H7 (cell line): ENCODE results near the gene ADAMTS15. TPM values are rescaled to one million over a fixed set of nuclear protein-coding genes. Genes with fewer than 3 reads are reported as not detected.

ENCODE experiments used
- DNase-seq: peaks from one replicate; pipeline ENCODE4 v3.0.0; 2012
- H3K27me3 ChIP-seq: 2 replicates; pipeline ENCODE4 v1.6.0; 2011; ENCODE audit warnings: mild to moderate bottlenecking, low read length; ENCODE audit not compliant: control insufficient read depth, insufficient read depth
- H3K36me3 ChIP-seq: replicated peaks from 2 replicates; pipeline ENCODE4 v1.5.1; 2011; ENCODE audit warnings: low read length; ENCODE audit not compliant: control insufficient read depth, insufficient read depth
- H3K4me3 ChIP-seq: 2 replicates; pipeline ENCODE4 v1.5.1; 2011; ENCODE audit warnings: low read depth, mild to moderate bottlenecking, control low read depth, low read length, moderate library complexity; ENCODE audit not compliant: insufficient read depth
- total RNA-seq: library from RNA; depleted of rRNA; stranded (reverse); fragments of >200 nt; shearing (Covaris generic); gene quantifications from 2 replicates; pipeline ENCODE4 v1.2.3, GENCODE V29; 2014

The ADAMTS15 gene
- total RNA-seq, 1 experiment from 2014 or later: 1.1 TPM

DNA sequence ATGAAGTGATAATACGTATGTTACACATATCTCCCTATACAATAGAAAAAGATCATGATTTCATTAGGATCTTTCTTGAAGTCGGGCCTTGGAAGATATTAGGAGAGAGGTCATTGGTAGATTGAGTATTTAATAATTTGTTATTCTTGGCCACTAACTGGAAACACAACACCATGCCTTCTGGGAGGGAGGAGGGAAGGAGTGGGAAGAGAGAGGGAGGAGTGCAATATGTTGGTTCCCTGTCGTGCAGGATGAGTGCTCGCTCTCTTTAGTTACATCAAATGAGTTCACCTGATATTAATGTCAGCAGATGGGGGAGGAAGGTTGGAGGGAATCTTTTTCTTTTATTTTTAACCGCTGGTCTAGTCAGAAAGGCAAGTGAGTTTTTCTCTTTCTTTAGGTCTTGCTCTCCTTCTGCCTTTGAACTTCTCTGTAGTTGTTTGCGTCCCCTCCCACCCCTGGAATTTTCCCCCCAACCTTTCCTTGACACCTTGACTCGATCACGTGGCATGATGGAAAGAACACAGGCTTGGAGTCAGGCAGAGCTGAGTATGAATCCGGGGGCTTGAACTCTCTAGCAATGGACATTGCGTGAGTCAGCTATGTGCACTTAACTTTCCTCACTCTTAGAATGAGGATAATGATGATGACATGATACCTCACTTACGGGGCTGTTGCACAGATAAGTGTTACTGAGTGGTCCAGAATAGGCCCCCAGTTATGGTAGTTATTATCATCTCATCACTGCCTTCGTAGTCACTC lies 6.2 kb downstream of the ADAMTS15 start:
- no peaks in the 10 kb centered on the region for H3K36me3 ChIP-seq
- no peak for DNase-seq
- no peak overlapping the region for H3K4me3 ChIP-seq
- H3K27me3 ChIP-seq: peaks cover 28% of the 10 kb centered on the region

DNA sequence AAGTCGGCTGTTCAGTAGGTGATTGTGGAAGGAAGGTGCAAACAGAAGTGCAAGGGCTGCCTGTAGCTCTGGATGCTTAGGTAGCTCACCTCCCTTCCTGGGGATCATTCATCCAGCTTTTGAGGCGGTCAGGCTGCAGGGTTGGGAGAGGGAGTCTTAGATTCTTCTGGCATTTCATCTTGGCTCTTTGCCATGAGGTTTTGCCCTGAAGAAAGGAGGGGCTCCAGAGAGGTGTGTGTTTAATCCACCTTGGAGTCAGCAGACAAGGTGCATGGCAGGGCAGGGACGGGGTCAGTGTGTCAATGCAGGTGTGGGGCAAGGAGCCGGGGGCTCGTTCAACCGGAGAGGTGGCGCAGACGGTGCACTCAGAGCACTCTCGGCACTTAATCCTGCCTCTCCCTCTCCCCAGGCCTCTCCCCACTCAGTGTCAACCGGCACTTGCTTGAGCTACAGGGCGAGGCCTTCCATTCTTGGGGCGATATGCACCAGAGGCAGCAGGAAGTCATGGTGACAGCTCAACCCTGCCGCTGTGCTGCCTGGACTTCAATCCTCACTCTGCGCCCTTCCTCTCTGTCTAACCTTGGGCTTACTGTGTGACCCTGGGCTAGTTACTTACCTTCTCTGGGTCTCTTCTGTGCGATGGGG lies 7.2 kb downstream of the ADAMTS15 start:
- DNase-seq: no peak
- no peaks in the 10 kb centered on the region for H3K36me3 ChIP-seq
- H3K27me3 ChIP-seq: peaks cover 20% of the 10 kb centered on the region
- no peak overlapping the region for H3K4me3 ChIP-seq

DNA sequence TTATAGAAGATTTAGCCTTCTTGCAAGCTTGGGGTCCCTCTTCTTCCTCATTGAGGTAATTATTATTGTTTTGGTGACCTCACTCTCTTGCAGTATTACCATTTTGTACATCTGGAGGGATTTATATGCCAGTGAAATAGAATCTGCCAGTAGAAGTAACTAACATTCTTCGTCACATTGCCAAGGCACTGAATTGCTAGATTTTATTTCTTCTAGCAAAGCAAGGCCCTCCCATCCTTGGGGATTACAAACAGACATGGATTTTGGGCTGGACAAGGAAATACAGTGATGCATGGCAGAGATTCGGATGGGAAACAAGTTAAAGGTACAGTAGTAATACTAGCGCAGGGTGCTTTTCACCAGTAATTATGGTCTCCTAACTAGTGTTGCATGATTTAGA lies 7.8 kb downstream of the ADAMTS15 start:
- DNase-seq: no peak
- H3K4me3 ChIP-seq: no peak overlapping the region
- no peaks in the 10 kb centered on the region for H3K36me3 ChIP-seq

DNA sequence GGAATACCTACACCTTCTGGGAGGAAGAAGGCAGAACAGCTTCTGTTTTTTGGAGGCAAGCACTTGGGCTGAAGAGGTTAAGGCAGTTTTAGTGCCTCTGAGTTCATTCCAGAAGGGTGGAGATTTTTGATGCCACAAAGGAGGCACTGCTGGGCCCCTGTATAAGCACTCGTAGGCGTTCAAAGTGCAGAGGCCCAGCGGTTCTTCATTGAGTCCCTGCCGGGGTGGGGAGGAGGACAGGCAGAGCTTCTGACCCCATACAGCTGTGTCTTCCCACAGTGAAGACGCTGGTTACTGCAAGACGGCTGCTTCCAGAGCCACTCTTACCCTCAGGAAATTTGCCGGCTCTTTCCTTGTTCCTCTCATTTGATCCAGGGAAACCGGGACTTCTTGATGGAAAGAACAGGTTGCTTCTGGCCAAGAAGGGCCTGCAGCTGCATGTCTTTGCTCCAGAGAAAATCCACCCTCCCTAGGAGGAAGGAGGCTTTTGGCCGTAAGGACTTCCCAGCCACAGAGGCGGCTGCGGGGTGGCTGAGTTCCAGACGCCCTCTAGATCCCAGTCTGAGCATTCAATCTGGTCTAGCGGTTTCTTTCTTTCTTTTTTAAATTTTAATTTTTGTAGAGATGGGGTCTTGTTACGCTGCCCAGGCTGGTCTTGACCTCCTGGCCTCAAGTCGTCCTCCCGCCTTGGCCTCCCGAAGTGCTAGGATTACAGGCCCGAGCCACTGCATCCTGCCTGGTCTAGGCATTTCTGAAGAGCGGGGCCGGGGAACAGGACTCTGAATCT lies 9.4 kb downstream of the ADAMTS15 start:
- Histone ChIP-seq H3K36me3 (no peaks in the 10 kb centered on the region), H3K27me3 (peaks cover 7% of the 10 kb centered on the region; the same call in 1 of the 2 replicates), H3K4me3 (no peak overlapping the region)
- no peak for DNase-seq

More for the DNA sequence above, 7.8 kb downstream of the ADAMTS15 start:
- peaks cover 13% of the 10 kb centered on the region for H3K27me3 ChIP-seq

GRCh38 chr11:130458410-130458729 lies 9.9 kb downstream of the ADAMTS15 start:
- Histone ChIP-seq H3K36me3 (no peaks in the 10 kb centered on the region), H3K27me3 (peaks cover 7% of the 10 kb centered on the region; the same call in 1 of the 2 replicates), H3K4me3 (no peak overlapping the region)
- no peak for DNase-seq

DNA sequence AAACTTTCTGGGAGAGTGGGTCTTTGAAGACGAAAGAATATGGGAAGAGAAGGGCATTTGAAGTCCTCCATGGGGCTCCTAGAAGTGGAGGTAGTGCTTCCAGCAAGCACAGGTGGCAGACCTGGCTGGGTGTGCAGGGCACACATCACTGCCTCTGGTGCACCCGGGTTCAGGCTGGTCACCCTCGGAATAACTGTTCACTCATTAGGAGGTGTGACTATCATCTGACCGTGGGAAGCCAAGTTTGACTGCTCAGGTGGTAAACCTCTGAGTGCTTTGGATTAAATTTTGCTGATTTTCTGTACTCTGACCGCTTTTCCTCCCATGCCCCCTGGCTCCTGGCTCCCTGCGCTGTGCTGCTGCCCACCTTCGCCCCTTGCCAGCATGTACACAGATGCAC lies 11.1 kb downstream of the ADAMTS15 start:
- Histone ChIP-seq H3K4me3 (no peak overlapping the region), H3K27me3 (peaks cover 3% of the 10 kb centered on the region; the same call in 1 of the 2 replicates), H3K36me3 (no peaks in the 10 kb centered on the region; the same call in 1 of the 2 replicates)
- DNase-seq: no peak

DNA sequence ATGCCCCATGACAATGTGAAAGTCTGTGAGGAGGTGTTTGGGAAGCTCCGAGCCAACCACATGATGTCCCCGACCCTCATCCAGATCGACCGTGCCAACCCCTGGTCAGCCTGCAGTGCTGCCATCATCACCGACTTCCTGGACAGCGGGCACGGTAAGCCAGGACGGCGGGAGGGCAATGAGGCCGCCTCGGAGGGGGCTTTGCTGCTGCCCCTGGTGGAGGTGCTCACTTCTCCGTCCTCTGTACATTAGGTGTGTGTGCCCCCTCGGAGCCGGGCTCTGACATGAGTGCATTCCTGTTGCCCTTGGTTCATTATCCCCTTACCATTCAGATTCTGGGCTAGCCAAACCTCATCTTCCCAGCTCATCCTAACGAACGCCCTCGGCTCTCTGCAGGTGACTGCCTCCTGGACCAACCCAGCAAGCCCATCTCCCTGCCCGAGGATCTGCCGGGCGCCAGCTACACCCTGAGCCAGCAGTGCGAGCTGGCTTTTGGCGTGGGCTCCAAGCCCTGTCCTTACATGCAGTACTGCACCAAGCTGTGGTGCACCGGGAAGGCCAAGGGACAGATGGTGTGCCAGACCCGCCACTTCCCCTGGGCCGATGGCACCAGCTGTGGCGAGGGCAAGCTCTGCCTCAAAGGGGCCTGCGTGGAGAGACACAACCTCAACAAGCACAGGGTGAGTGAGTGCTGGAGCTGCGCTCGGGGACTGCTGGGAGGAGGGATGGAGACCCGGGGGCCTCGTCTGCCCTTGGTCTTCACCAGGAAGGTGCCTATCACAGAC lies 13.8 kb downstream of the ADAMTS15 start:
- Histone ChIP-seq H3K4me3 (no peak overlapping the region), H3K27me3 (no peaks in the 10 kb centered on the region; the same call in 1 of the 2 replicates)

DNA sequence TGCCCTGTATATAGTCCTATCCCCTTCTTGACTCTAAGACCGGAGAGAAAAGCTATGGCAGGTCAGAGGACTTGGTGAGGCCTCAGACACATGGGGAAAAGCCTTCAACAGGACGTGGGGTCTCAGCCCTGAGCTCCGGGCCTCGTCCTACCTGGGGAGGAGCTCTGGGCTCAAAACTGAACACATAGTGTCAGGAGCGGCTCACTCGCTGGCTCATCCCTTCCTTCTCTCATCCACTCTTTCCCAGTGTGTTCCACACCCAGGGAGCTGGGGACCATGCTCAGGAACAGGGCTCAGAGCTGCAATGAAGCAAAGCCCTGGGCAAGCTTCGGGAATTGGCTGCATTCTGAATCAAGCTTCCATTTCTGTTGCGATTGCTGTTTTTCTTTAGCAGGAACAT lies 14.5 kb downstream of the ADAMTS15 start:
- no peaks in the 10 kb centered on the region; the same call in 1 of the 2 replicates for H3K27me3 ChIP-seq
- H3K4me3 ChIP-seq: no peak overlapping the region
- no peaks in the 10 kb centered on the region; the same call in 1 of the 2 replicates for H3K36me3 ChIP-seq
- no peak for DNase-seq

More for the DNA sequence above, 13.8 kb downstream of the ADAMTS15 start:
- DNase-seq: peak; percentile 34
- no peaks in the 10 kb centered on the region; the same call in 1 of the 2 replicates for H3K36me3 ChIP-seq

DNA sequence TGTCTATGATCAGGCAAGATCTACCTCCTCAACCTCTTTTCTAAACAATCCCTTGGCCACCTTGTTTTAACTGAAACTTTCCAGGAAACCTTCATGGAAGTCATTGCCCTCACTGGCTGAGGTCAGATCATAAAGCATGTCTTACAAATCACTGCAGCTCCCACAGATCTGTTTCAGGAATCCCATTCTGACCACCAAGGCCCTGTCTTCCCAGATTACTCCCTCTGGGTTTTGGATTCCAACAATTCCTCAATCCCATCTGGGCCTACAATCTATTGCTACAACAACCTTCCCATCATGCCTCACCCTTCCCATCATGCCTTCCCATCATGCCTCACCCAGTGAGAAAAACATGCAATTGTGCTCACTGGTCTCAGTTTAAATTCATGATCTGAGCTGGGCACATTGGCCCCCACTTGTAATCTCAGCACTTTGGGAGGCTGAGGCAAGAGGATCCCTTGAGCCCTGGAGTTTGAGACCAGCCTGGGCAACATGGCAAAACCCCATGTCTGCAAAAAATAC lies 15.9 kb downstream of the ADAMTS15 start:
- H3K36me3 ChIP-seq: no peaks in the 10 kb centered on the region; the same call in 1 of the 2 replicates
- no peaks in the 10 kb centered on the region; the same call in 1 of the 2 replicates for H3K27me3 ChIP-seq
- DNase-seq: no peak
- no peak overlapping the region for H3K4me3 ChIP-seq

GRCh38 chr11:130465263-130465662 lies 16.8 kb downstream of the ADAMTS15 start:
- DNase-seq: no peak
- H3K4me3 ChIP-seq: no peak overlapping the region
- no peaks in the 10 kb centered on the region; the same call in 1 of the 2 replicates for H3K27me3 ChIP-seq
- no peaks in the 10 kb centered on the region; the same call in 1 of the 2 replicates for H3K36me3 ChIP-seq

DNA sequence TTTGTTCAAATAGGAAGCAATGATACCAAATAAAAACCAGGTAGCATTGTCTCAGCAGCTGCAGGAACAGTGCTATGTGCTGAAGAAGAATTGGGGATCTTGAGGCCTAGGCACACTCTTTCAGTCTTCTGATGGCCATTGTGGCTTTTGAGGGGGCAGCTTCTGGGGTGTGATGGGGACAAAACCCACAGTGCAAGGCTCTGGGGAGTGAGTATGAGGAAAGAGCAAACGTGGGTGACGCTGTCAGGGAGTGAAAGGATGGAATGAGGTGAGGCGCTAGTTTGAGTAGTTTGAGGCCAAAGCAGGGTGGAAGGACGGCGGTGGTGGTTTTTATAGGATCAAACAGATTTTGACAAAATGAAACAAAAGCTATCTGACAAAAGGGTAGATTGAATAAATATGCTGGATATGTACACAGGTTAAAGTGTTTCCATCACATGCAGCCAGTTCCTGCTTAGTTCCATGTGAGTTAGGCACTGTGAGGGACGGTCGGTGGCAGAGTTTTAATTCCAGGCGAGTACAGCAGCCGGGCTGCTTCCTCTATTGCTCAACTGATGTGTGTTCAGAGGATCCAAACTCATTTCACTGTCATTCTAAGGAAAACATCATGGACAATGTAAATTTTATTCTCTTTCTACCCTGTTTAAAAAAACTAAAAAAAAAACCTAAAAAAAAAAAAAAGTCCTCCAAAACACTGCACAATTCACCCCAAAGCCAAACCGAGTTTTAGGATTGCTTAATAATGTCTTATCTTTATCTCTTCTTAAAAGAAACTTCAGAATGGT lies 18.9 kb downstream of the ADAMTS15 start:
- H3K36me3 ChIP-seq: no peaks in the 10 kb centered on the region; the same call in 1 of the 2 replicates
- no peak for DNase-seq
- no peak overlapping the region for H3K4me3 ChIP-seq
- H3K27me3 ChIP-seq: no peaks in the 10 kb centered on the region

DNA sequence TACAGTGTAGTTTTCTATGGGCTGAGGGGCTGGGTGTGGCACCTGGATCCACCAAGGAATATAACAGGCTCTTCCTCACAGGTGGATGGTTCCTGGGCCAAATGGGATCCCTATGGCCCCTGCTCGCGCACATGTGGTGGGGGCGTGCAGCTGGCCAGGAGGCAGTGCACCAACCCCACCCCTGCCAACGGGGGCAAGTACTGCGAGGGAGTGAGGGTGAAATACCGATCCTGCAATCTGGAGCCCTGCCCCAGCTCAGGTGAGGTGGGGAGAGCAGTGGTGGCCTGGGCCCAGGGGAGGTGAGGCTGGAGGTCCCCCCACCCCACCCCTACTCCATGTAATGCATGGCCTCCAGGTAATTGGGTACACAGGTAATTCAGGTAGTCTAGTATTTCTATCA lies 20.7 kb downstream of the ADAMTS15 start:
- peak; percentile 41 for DNase-seq
- Histone ChIP-seq H3K4me3 (no peak overlapping the region), H3K36me3 (no peaks in the 10 kb centered on the region; the same call in 1 of the 2 replicates), H3K27me3 (no peaks in the 10 kb centered on the region)
